Endothelial cell (in vitro differentiated cells): ENCODE measurements around the gene ATAD2B. TPM values are rescaled to one million over a fixed set of nuclear protein-coding genes. Genes with fewer than 3 reads are reported as not detected.

Experiments
- DNase-seq: peaks from one replicate; pipeline ENCODE4 v3.0.0; 2021; ENCODE audit warnings: low spot score
- H3K27ac Mint-ChIP-seq: one replicate; pipeline ENCODE4 v1.8.0; 2021; ENCODE audit warnings: mixed read lengths, inconsistent platforms; ENCODE audit not compliant: unreplicated experiment
- H3K27me3 Mint-ChIP-seq: one replicate; pipeline ENCODE4 v1.8.0; 2021; ENCODE audit warnings: mild to moderate bottlenecking, moderate library complexity, mixed read lengths, inconsistent platforms; ENCODE audit not compliant: unreplicated experiment
- H3K36me3 Mint-ChIP-seq: one replicate; pipeline ENCODE4 v1.8.0; 2021; ENCODE audit warnings: mild to moderate bottlenecking, low read depth, mixed read lengths, inconsistent platforms; ENCODE audit not compliant: unreplicated experiment
- H3K4me1 Mint-ChIP-seq: one replicate; pipeline ENCODE4 v1.8.0; 2021; ENCODE audit warnings: mild to moderate bottlenecking, mixed read lengths, inconsistent platforms; ENCODE audit not compliant: unreplicated experiment
- H3K4me3 Mint-ChIP-seq: one replicate; pipeline ENCODE4 v1.8.0; 2021; ENCODE audit warnings: mild to moderate bottlenecking, mixed read lengths, inconsistent platforms; ENCODE audit not compliant: unreplicated experiment
- H3K9me3 Mint-ChIP-seq: one replicate; pipeline ENCODE4 v1.8.0; 2021; ENCODE audit warnings: mixed read lengths, inconsistent platforms; ENCODE audit not compliant: unreplicated experiment
- total RNA-seq: library from RNA; stranded (reverse); fragmentation: NEBNext Ultra II Directional; extraction: Animal tissue kit (Norgen Biotek cat#: 25700); gene quantifications from one replicate; pipeline ENCODE4 v1.2.1, GENCODE V29; 2021; ENCODE audit not compliant: unreplicated experiment
- TF ChIP-seq, protein P1 (sequence below): fragments of 200-600 bp; sonication (generic); IDR thresholded peaks from one replicate; pipeline ENCODE4 v1.5.0; 2021; ENCODE audit warnings: antibody characterized with exemption; ENCODE audit not compliant: unreplicated experiment

The ATAD2B gene
- total RNA-seq, 1 donor from 2014 or later, result 23.6 TPM

GRCh38 chr2:23698721-23699579 lies 228.0 kb downstream of the ATAD2B start:
- Mint-ChIP-seq H3K27me3 (peaks cover 14% of the 10 kb centered on the region), H3K27ac (no peak overlapping the region), H3K9me3 (no peaks in the 10 kb centered on the region), H3K36me3 (peaks cover 48% of the 10 kb centered on the region), H3K4me1 (peaks cover 7% of the 10 kb centered on the region), H3K4me3 (no peak overlapping the region)
- no peak for DNase-seq
- TF ChIP-seq, protein P1, sequence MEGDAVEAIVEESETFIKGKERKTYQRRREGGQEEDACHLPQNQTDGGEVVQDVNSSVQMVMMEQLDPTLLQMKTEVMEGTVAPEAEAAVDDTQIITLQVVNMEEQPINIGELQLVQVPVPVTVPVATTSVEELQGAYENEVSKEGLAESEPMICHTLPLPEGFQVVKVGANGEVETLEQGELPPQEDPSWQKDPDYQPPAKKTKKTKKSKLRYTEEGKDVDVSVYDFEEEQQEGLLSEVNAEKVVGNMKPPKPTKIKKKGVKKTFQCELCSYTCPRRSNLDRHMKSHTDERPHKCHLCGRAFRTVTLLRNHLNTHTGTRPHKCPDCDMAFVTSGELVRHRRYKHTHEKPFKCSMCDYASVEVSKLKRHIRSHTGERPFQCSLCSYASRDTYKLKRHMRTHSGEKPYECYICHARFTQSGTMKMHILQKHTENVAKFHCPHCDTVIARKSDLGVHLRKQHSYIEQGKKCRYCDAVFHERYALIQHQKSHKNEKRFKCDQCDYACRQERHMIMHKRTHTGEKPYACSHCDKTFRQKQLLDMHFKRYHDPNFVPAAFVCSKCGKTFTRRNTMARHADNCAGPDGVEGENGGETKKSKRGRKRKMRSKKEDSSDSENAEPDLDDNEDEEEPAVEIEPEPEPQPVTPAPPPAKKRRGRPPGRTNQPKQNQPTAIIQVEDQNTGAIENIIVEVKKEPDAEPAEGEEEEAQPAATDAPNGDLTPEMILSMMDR, result no peak

Other genes with a start within 250 kb of the ATAD2B start
- gene UBXN2A, start 13.3 kb upstream of the ATAD2B start, total RNA-seq, result 14.9 TPM
- gene MFSD2B, start 83.0 kb upstream of the ATAD2B start, total RNA-seq, result not detected
- gene WDCP, start 120.3 kb upstream of the ATAD2B start, total RNA-seq, result 13.4 TPM
- 31.1 TPM for gene FKBP1B, start 122.6 kb upstream of the ATAD2B start, total RNA-seq
- gene SF3B6, start 149.2 kb upstream of the ATAD2B start, total RNA-seq, result 67.5 TPM
- 81.5 TPM for gene TP53I3, start 157.7 kb upstream of the ATAD2B start, total RNA-seq
- gene PFN4, start 196.2 kb upstream of the ATAD2B start, total RNA-seq, result 1.0 TPM
- gene FAM228B, start 196.3 kb upstream of the ATAD2B start, total RNA-seq, result 21.3 TPM
- not detected for gene FAM228A, start 247.9 kb upstream of the ATAD2B start, total RNA-seq